RKO (cell line): ENCODE results near the gene GYG1.
"Not testable (repeated sequence)": the region's sequence is repeated elsewhere in the genome, so short reads cannot be mapped to it uniquely, and the experiment has no call there.

Source experiments
- DNase-seq: peaks from one replicate; pipeline ENCODE4 v3.0.0-alpha.2; 2016; ENCODE audit warnings: low spot score

Gene GYG1

DNA sequence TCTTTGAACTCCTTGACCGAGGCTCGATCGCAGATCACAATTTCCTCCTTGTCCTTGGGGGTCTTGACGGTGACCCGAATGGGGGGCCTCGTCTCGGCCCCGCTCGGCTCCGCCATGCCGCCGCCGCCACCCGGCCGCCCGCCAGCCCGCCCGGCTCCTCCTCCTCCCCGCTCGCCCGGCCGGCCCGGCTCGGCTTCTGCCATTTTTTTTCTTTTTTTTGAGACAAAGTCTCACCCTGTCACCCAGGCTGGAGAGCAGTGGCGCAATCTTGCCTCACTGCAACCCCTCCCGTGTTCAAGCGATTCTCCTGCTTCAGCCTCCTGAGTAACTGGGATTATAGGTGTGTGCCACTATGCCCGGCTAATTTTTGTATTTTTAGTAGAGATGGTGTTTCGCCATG, 3.8 kb upstream of the GYG1 start:
- DNase-seq, result not testable (repeated sequence)

DNA sequence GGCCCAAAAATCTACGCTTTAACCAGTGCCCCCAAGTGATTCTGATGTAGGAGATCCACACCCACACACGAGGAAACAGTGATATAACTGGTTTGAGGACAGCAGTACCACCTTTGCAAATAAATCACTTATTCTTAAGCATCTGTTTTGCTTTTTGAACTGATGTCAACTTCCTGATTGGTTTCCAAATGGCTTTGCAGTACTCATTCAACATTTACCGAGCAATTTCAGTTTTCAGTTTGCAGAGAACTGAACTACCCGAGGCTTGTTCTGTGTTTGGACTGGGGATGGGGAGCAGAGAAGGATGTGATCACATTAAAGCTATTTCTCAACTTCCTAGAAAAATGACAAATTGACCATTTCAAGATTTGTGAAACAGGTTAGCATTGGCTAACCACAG, 1.1 kb upstream of the GYG1 start:
- no peak for DNase-seq

DNA sequence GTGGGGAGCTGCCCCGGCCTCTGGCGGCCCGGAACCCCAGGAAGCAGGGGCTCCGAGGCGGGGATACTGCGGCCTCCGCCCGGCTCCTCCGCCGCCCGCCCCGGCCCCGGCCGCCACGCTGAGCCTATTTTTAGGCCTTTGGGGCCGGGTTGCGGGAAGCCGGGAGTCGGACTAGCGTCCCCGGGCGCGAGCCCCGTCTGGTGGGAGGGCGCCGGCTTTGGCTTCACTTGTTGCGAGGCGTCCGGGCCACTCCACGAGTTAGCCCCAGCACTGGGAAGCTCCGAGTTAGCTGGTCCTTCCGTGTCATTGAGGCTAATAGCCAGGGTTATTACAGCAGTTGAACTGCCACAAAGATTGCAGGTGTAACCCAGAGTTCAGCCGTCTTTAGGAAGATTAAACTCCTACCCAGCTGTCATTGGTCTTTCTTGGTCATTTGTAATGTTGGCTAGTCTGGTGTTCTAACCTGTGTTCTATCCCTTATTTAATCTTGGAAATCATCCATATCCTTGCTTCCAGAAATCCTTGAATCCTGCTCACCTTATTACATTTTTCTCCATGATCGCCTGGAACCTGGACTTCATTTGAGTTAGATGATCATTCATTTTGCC, 791 bp downstream of the GYG1 start:
- peak; percentile 51 for DNase-seq

DNA sequence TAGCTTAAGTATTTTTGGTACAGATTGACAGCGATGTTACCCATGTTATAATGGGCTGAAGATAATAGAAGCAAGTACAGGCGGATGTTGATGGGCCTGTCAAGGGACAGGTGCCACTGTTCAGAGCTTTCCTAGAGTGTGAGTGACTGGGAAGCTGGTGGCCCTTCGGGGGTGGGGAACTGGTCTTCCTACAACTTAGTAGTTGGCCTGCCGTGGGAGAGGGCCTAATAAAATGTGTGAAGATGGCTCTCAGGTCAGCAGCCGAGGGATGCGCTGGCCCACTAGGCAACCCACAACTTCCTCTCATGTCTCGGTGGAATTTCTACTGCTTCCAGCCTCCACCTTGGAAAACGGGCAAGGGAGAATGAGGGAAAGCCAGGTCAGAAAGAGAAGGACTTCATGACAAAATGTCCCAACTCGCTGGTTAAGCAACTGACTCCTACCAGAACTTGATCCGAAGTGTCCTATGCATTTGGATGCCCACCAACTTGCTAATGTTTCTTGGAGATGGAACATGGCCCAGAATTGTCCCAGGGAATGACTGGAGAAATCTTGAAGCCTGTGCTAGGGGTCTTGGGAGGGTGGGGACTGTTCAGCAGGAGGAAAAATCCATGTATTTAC, 1.4 kb downstream of the GYG1 start:
- DNase-seq, result no peak

GRCh38 chr3:148997623-148998022, 6.3 kb downstream of the GYG1 start:
- DNase-seq, result no peak

DNA sequence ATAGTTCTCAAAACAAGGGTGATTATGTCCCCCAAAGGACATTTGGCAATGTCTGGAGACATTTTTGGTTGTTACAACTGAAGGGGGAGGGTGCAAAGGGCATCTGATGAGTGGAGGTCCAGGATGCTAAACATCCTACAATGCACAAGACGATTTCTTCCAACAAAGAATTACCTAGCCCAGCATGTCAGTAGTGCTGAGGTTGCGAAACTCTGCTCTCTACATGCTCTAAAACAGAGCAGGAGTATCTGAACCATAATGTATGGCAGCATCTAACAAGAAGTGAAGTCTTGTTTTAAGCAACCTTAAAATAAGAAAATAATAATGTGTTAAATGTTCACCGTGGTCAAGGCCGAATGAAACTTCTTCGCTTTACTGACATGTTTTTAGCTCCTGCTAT, 7.0 kb downstream of the GYG1 start:
- DNase-seq, result no peak

DNA sequence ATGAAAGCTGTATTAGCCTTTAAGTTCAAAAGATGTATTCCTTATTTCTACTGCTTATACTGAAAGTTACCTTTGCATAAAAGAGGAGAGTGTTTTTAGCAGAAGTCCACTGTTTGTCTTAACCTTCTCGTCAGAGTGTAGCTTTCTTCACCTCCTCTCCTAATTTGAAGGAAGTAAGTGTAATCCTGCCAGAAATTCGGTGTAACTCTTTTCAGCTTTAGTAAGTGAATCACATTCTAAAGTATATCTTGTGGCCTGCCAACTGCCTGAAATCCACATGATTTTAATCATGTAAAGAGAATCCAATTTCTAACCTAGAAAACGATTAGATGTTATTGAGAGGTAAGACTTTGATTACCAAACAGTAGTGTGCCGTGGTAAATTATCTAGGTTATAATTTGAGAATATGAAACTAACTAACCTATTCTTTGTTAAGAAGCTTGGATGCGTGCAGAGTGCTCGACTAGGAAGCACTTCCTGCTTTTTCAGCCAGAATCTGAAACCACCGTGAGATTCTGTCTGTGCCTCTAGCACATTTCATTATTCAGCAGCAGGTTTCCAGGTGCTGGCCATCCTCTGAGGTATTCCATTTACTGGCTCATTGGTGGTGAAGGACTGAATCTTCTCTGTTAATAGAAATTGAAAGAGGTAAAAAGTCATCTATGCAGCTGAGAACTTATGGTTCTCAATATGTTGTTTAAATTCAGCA, 7.5 kb downstream of the GYG1 start:
- DNase-seq, result no peak

DNA sequence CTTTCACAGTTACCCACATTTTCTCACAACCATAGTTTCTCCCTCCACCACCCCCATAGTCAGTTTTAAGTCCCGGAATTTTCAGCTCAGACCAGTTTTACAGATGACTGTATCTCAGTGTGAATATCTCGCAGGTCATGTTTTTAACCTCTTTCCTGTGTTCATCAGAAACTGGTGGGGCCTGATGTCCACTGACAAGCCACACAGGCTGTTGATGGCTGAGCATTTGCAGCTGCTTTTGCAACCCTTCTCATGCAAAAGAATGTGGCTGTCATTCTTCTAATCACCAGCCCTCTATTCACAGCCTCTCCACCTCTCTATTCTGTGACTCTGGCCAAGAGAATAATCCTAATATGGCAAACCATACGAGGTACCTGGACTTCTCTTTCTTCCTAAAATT, 8.5 kb downstream of the GYG1 start:
- DNase-seq, result no peak

GRCh38 chr3:149000206-149000745, 8.9 kb downstream of the GYG1 start:
- DNase-seq, result no peak

GRCh38 chr3:149001727-149002126, 10.4 kb downstream of the GYG1 start:
- no peak for DNase-seq

DNA sequence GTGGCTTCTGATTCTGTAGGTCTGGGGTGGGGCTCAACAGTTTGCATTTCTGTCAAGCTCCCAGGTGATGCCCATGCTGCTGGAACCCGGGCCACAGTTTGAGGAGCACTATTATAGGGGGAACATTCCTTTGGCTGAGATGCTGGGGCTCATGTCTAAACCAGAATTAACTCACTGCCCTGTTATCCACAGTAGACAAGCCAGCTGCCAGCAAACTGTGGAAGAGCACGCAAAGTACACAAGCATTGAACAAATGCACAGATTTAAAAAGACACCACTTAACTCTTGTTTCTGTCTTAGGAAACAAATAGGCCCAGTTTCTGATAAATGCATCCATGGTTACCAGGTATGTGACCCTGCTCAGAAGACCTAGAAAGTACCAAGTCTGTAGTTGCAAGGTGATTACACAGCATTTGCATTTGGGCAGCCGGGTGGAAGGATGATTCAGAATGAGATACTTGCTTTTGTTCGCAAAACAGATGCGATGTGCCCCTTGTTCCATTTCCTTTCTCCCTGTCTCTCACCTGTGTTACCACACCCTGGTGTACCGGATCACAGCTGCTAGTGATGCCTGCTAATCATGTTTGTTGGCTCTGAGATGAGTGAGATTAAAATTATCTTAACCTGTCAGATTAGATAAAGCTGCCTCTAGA, 12.4 kb downstream of the GYG1 start:
- DNase-seq, result no peak

DNA sequence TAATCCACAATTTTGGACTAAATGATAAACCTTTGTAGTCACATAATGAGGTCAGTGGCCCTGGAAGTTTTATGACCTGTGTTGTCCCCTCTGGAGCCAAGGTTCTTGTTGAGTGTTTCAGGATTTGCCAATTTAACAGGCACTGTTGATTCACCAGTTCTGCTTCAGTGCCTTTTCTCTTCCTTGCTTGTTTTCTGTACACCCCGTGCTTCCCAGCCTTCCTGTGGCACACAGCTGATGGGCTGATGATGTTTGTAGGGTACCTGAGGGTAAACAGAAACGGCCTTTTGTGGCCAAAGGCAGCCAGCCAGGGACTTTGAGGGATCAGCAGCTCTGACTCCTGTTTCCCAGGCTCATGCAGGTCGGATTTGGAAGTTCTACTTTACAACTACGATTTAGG, 13.3 kb downstream of the GYG1 start:
- DNase-seq, result no peak

DNA sequence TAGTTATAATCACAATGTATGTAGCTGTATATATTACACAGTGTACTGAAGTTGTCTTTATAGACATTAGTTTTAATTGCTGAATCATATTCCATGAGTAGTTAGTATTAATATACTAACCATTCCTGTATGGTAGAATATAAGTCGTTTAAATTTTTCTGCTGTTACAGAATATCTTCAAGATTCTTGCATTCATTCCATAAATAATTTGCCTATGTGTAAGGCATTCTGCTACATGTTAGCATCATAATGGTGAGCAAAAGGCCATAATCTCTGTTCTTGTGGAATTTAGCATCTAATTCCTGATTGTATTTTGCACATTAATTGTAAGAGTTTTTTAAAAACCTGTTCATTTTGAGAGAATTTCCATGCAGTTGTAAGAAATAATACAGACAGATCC, 14.1 kb downstream of the GYG1 start:
- no peak for DNase-seq

- DNase-seq, result no peak
These were observed 16.4 kb downstream of the GYG1 start for GRCh38 chr3:149007567-149008257.

GRCh38 chr3:149009732-149010131, 18.4 kb downstream of the GYG1 start:
- no peak for DNase-seq

GRCh38 chr3:149010504-149010951, 19.2 kb downstream of the GYG1 start:
- no peak for DNase-seq

GRCh38 chr3:149010966-149011365, 19.6 kb downstream of the GYG1 start:
- DNase-seq, result no peak

DNA sequence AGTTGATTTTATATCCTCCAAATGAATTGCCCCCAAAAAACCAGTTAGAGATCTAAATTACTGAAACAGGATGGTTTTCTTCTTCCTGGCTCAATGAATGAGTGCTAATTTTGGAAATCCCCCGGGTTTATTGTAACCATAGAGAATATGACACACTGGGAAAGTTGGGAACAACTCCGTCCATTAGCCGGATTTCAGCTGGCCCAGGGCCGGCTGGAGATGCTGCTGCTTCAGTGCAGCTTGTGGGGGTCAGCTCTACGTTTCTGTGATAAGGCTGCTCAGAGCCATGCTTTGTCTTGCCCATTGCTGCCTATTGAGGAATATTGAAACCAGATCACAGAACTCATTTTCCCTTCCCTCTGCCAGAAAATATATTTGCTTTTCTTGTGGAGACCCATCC, 20.3 kb downstream of the GYG1 start:
- no peak for DNase-seq

DNA sequence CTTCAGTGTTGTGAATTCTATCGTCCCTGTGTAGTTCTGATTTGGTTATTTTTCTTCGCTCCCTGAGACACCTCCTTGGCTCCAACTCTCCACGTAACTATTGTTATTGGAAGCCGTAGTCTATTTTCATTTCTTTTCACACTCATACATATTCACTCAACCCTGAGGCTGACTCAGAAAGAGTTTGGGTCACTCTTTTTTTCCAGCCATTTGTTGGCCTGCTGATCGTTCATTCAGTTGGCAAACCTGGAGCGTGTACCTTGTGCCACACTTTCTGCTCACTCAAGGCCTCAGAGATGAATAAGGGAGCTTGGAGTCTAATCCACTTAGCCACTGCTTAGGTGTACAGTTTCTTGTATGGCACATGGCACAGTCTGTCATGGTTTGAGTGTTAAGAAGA, 22.4 kb downstream of the GYG1 start:
- DNase-seq, result no peak

DNA sequence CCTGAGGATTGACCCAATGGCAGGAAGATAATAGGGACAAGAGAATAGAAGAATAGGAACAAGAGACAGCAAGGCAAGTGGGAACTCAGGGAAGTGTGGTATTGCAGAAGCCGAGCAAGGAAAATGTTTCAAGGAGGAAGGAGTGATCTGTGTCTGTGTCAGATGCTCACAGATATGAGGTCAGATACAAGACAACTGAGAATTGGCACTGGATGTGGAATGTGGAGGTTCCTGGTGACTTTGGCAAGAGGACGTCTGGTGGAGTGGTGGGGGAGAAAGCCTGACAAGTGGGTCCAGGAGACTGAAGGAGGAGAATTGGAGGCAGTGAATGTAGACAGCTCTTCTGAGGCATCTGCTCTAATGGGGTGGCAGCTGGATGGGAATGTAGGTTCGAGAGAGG, 24.1 kb downstream of the GYG1 start:
- no peak for DNase-seq

DNA sequence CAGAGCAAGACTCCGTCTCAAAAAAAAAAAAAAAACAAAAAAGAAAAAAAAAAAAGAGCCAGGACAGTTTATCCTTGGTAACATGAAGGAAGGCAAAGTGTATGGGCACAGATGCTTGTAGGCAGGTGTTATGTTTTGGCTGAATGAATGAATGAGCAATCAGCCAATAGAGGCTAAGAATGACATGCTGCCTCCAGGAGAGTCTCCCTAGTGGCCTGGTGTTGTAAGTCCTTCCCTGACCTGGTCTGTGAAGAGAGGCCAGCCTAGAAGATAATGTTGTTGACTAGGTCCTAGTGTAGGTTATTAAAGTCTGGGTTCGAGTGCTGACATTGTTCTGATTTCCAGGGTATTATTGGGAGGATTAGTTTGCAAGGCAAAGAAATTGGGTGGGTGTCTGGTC, 24.9 kb downstream of the GYG1 start:
- DNase-seq, result no peak
